Esophagus muscularis mucosa (tissue), 4 donors: ENCODE results near the gene IL2RG. TPM values are rescaled to one million over a fixed set of nuclear protein-coding genes. Genes with fewer than 3 reads are reported as not detected.
A peak's percentile ranks its signal among the peaks of the same experiment; 100 is the strongest.

Experiments used
- DNase-seq: peaks from one replicate; pipeline ENCODE4 v3.0.0-alpha.2; 2017; ENCODE audit errors: extremely low spot score
- H3K27ac ChIP-seq, 4 donors: fragments of 200-600 bp; sonication (generic); replicated peaks in 1 of 4; 1 replicate in 3 of 4; 2 replicates in 1 of 4; pipeline ENCODE4 v1.5.1; 2016 to 2019; ENCODE audit warnings: mild to moderate bottlenecking in 1 of 4
- H3K27me3 ChIP-seq, 4 donors: fragments of 200-600 bp; sonication (generic); one replicate each; pipeline versions ENCODE4 v1.5.1 to v1.6.0; 2016 to 2019
- H3K36me3 ChIP-seq, 4 donors: fragments of 200-600 bp; sonication (generic); one replicate each; pipeline ENCODE4 v1.5.1; 2016 to 2019
- H3K4me1 ChIP-seq, 4 donors: fragments of 200-600 bp; sonication (generic); one replicate each; pipeline ENCODE4 v1.5.1; 2016 to 2019
- H3K4me3 ChIP-seq, 4 donors: fragments of 200-600 bp; sonication (generic); 1 replicate in 2 of 4; 2 replicates in 2 of 4; pipeline ENCODE4 v1.5.1; 2016 to 2019; ENCODE audit warnings: mild to moderate bottlenecking in 4 of 4, moderate library complexity in 1 of 4
- H3K9me3 ChIP-seq, 4 donors: fragments of 200-600 bp; sonication (generic); 1 replicate in 3 of 4; 2 replicates in 1 of 4; pipeline ENCODE4 v1.5.1; 2016 to 2019
- CTCF ChIP-seq, 3 experiments: fragments of 200-600 bp in 2 of 3; fragments of 450-650 bp in 1 of 3; sonication (generic) in 2 of 3; IDR thresholded peaks; one replicate each; pipeline ENCODE4 v1.5.1; 2017 to 2019; ENCODE audit warnings: antibody characterized with exemption in 3 of 3, mild to moderate bottlenecking in 2 of 3, moderate library complexity in 1 of 3
- EP300 ChIP-seq: sonication (generic); formaldehyde crosslinking; IDR thresholded peaks from one replicate; pipeline ENCODE4 v1.6.1; 2017; ENCODE audit warnings: antibody characterized with exemption
- POLR2A ChIP-seq: fragments of 450-650 bp; IDR thresholded peaks from one replicate; pipeline ENCODE4 v1.6.1; 2017; ENCODE audit warnings: antibody characterized with exemption, moderate library complexity, mild to moderate bottlenecking, low read depth
- POLR2AphosphoS5 ChIP-seq, 2 donors: sonication (generic); formaldehyde crosslinking; IDR thresholded peaks; one replicate each; pipeline ENCODE4 v1.6.1; 2017; ENCODE audit warnings: antibody characterized with exemption in 2 of 2
- WGBS: methylation state at CpG from one replicate; pipeline ENCODE4 v1.1.5; 2018; 5-methylcytosine and 5-hydroxymethylcytosine counted together
- intact Hi-C: fragments of 100-400 bp; cut with DNase I; formaldehyde crosslinking; loops from one replicate; pipeline ENCODE4 v1.15.1; 2023
- total RNA-seq, 4 donors: library from RNA; depleted of rRNA; stranded (reverse); fragments of >200 nt; gene quantifications; one replicate each; pipeline versions ENCODE4 v1.1.0 to v1.2.1, GENCODE V29; 2016

Gene IL2RG
- total RNA-seq, 4 donors from 2014 or later: 1.1 to 7.9 (median 4.3) TPM

- no peaks in the 10 kb centered on the region for H3K36me3 ChIP-seq
- H3K4me3 ChIP-seq: no peak overlapping the region
- H3K27me3 ChIP-seq: no peaks in the 10 kb centered on the region
- DNase-seq: no peak
- H3K9me3 ChIP-seq: no peaks in the 10 kb centered on the region
- intact Hi-C loops: no loop called here
- TF ChIP-seq CTCF (IDR thresholded peaks at IDR 0.05): no peak
- TF ChIP-seq POLR2AphosphoS5 (IDR thresholded peaks at IDR 0.05): no peak
- H3K27ac ChIP-seq: no peak overlapping the region
- peaks cover 6 to 15% (median 13%) of the 10 kb centered on the region in 4 donors for H3K4me1 ChIP-seq
- 66% methylated on average over 5 of the region's 5 CpGs for WGBS
Measured at GRCh38 chrX:71070531-71070930, 40.8 kb downstream of the IL2RG start.

- no peaks in the 10 kb centered on the region for H3K9me3 ChIP-seq
- H3K4me3 ChIP-seq: peak within 1 kb of the TSS; percentile 60 to 74 (median 64)
- peak; percentile 9 for TF ChIP-seq POLR2A
- TF ChIP-seq POLR2AphosphoS5 (IDR thresholded peaks at IDR 0.05): peak; percentile 66 to 81
- no peak for TF ChIP-seq EP300
- TF ChIP-seq CTCF (IDR thresholded peaks at IDR 0.05): peak in 1 of 3 experiments; percentile 78
- intact Hi-C loops: no loop called here
- no peaks in the 10 kb centered on the region for H3K36me3 ChIP-seq
- WGBS: 44% methylated on average over 25 of the region's 73 CpGs
- no peaks in the 10 kb centered on the region for H3K27me3 ChIP-seq
- peaks cover 6 to 15% (median 13%) of the 10 kb centered on the region in 4 donors for H3K4me1 ChIP-seq
- H3K27ac ChIP-seq: peak within 1 kb of the TSS; percentile 81 to 87 (median 86)
- peak; percentile 93 for DNase-seq
Measured at GRCh38 chrX:71068044-71068918, 43.1 kb downstream of the IL2RG start, which contains the start of gene SNX12. TSS of gene SNX12 (minus strand) at chrX:71068334. CDS start at chrX:71068306, 28 bp downstream.

GRCh38 chrX:71067712-71068043 lies 43.7 kb downstream of the IL2RG start:
- H3K4me1 ChIP-seq: peaks cover 6 to 15% (median 13%) of the 10 kb centered on the region in 4 donors
- intact Hi-C loops: no loop called here
- DNase-seq: no peak

GRCh38 chrX:71067089-71067488 lies 44.3 kb downstream of the IL2RG start:
- H3K27ac ChIP-seq: peak overlapping the region; percentile 81 to 87 (median 86)
- no peak for DNase-seq
- no peaks in the 10 kb centered on the region for H3K9me3 ChIP-seq
- peaks cover 0 to 7% (median 3%) of the 10 kb centered on the region in 4 donors for H3K36me3 ChIP-seq
- intact Hi-C loops: no loop called here
- 34% methylated on average over 2 of the region's 2 CpGs for WGBS
- no peaks in the 10 kb centered on the region for H3K27me3 ChIP-seq
- TF ChIP-seq EP300: no peak
- TF ChIP-seq CTCF (IDR thresholded peaks at IDR 0.05): no peak
- no peak for TF ChIP-seq POLR2A
- no peak for TF ChIP-seq POLR2AphosphoS5 (IDR thresholded peaks at IDR 0.05)
- peaks cover 6 to 15% (median 13%) of the 10 kb centered on the region in 4 donors for H3K4me1 ChIP-seq
- peak overlapping the region; percentile 60 to 74 (median 64) for H3K4me3 ChIP-seq

More at GRCh38 chrX:71067712-71068043, 43.7 kb downstream of the IL2RG start:
- 33% methylated on average over 10 of the region's 10 CpGs for WGBS
- H3K4me3 ChIP-seq: peak overlapping the region; percentile 60 to 74 (median 64)
- H3K9me3 ChIP-seq: no peaks in the 10 kb centered on the region
- H3K27me3 ChIP-seq: no peaks in the 10 kb centered on the region
- H3K27ac ChIP-seq: peak overlapping the region; percentile 81 to 87 (median 86)
- no peak for TF ChIP-seq CTCF (IDR thresholded peaks at IDR 0.05)
- TF ChIP-seq POLR2AphosphoS5 (IDR thresholded peaks at IDR 0.05): no peak
- no peak for TF ChIP-seq POLR2A
- TF ChIP-seq EP300: no peak
- H3K36me3 ChIP-seq: peaks cover 0 to 1% (median under 1%) of the 10 kb centered on the region in 4 donors
